Right cardiac atrium (tissue), 5 donors: ENCODE measurements around the gene C1QTNF12. TPM values are rescaled to one million over a fixed set of nuclear protein-coding genes. Genes with fewer than 3 reads are reported as not detected.
A peak's percentile ranks its signal among the peaks of the same experiment; 100 is the strongest.

Source experiments
- ATAC-seq, 2 donors: fragments of 200-7000 bp; cut with Tn5 transposase; one replicate each; pipeline versions ENCODE4 v1.8.0 to v1.9.1; 2020; ENCODE audit warnings: moderate library complexity in 2 of 2, mild to moderate bottlenecking in 1 of 2
- DNase-seq, 3 donors: peaks; one replicate each; pipeline ENCODE4 v3.0.0-alpha.2; 2020
- H3K27ac ChIP-seq: one replicate; pipeline ENCODE4 v1.5.1; 2013; ENCODE audit warnings: mild to moderate bottlenecking, low read length, control low read depth, moderate library complexity
- H3K27me3 ChIP-seq: one replicate; pipeline ENCODE4 v1.6.1; 2013; ENCODE audit not compliant: control insufficient read depth, insufficient read depth
- H3K4me1 ChIP-seq: one replicate; pipeline ENCODE4 v1.6.1; 2013; ENCODE audit warnings: low read length; ENCODE audit not compliant: control insufficient read depth, insufficient read depth
- H3K4me3 ChIP-seq: one replicate; pipeline ENCODE4 v1.5.1; 2013; ENCODE audit warnings: low read length, control low read depth
- H3K9me3 ChIP-seq: one replicate; pipeline ENCODE4 v1.6.1; 2013; ENCODE audit warnings: low read length; ENCODE audit not compliant: control insufficient read depth
- WGBS: extraction: QIAGEN DNeasy Blood & Tissue Kit; methylation state at CpG from one replicate; pipeline ENCODE4 v1.1.7; 2013; 5-methylcytosine and 5-hydroxymethylcytosine counted together
- intact Hi-C, 4 donors: fragments of 100-400 bp; cut with DNase I; formaldehyde crosslinking; loops; one replicate each; pipeline versions ENCODE4 v1.11.0 to v1.14.0; 2022 to 2023
- polyA plus RNA-seq: library from polyadenylated mRNA; stranded (reverse); fragments of 200-250 nt; gene quantifications from one replicate; pipeline ENCODE4 v1.2.3, GENCODE V29; 2013
- total RNA-seq, 4 donors: library from RNA; stranded (reverse); fragmentation: NEBNext Ultra II Directional; extraction: Animal tissue kit (Norgen Biotek cat#: 25700); gene quantifications; one replicate each; pipeline ENCODE4 v1.2.1, GENCODE V29; 2021
- donor health status: healthy with polysubstance abuse.
- donor health status: DM: no; HTN: yes; CAD: no.
- donor health status: DM: no; HTN: no; CAD: no.
- donor health status: DM: no; HTN: yes; CAD: no; lungs with severe emphysema.
- donor health status: DM: yes; HTN: yes; CAD: no.

Gene C1QTNF12
- total and polyA plus RNA-seq, 5 donors = 0.36 to 2.4 (median 1.0) TPM; not detected in 1

GRCh38 chr1:1280782-1281481, 34.4 kb upstream of the C1QTNF12 start:
- Histone ChIP-seq H3K4me1 (no peaks in the 10 kb centered on the region), H3K27ac (no peak overlapping the region), H3K27me3 (no peaks in the 10 kb centered on the region), H3K4me3 (no peak overlapping the region), H3K9me3 (no peaks in the 10 kb centered on the region)
- 90% methylated on average over 21 of the region's 21 CpGs for WGBS
- intact Hi-C loops = no loop called here
- peak in 1 of 2 donors; percentile 7 for ATAC-seq
- DNase-seq = peak in 2 of 3 donors; percentile 42 to 50

GRCh38 chr1:1279028-1279427, 32.5 kb upstream of the C1QTNF12 start:
- H3K27me3 ChIP-seq = no peaks in the 10 kb centered on the region
- H3K9me3 ChIP-seq = no peaks in the 10 kb centered on the region
- H3K27ac ChIP-seq = no peak overlapping the region
- H3K4me3 ChIP-seq = no peak overlapping the region
- H3K4me1 ChIP-seq = peaks cover 3% of the 10 kb centered on the region
- ATAC-seq = no peak
- DNase-seq = peak in 1 of 3 donors; percentile 39
- WGBS = 93% methylated on average over 16 of the region's 17 CpGs
- intact Hi-C loops = no loop called here

DNA sequence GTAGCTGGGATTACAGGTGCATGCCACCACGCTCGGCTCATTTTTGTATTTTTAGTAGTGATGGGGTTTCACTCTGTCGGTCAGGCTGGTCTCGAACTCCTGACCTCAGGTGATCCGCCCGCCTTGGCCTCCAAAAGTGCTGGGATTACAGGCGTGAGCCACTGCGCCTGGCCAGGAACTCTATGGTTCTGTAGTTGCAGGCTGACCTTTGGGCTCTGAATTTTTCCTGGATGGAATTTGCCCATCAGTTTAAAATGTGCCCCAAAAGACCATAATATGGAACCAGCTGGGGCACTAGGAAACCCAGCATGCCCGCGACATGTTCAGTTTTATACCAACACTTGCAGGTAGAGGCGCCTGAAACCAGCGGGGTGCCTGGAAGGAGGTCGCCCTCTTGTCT, 32.1 kb upstream of the C1QTNF12 start:
- Histone ChIP-seq H3K4me3 (no peak overlapping the region), H3K9me3 (no peaks in the 10 kb centered on the region), H3K27me3 (no peaks in the 10 kb centered on the region), H3K27ac (no peak overlapping the region), H3K4me1 (peaks cover 3% of the 10 kb centered on the region)
- intact Hi-C loops = no loop called here
- ATAC-seq (no peak), DNase-seq (no peak)
- WGBS = 94% methylated on average over 13 of the region's 13 CpGs

DNA sequence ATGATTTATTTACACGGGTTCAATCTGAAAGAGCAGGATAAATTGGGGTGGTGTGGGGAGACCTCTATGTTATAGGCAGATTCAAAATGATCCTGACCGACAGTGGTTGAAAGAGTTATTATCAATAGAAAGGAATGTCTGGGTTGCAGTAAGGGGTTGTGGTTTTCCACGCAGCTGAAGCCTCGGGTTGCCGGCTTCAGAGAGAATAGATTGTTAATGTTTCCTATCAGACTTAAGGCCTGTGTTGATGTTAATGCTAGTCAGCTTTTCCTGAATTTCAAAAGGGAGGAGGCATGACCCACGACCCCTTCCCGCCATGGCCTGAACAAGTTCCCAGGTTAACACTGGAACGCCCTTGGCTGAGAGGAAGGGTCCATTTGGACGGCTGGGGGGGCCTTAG, 29.3 kb upstream of the C1QTNF12 start:
- DNase-seq = no peak
- ATAC-seq = no peak
- WGBS = 76% methylated on average over 9 of the region's 9 CpGs
- Histone ChIP-seq H3K4me3 (no peak overlapping the region), H3K27me3 (no peaks in the 10 kb centered on the region), H3K4me1 (peaks cover 11% of the 10 kb centered on the region), H3K27ac (no peak overlapping the region), H3K9me3 (no peaks in the 10 kb centered on the region)
- intact Hi-C loops = no loop called here

GRCh38 chr1:1274931-1275431, 28.5 kb upstream of the C1QTNF12 start:
- DNase-seq = peak in 1 of 3 donors; percentile 49
- H3K27ac ChIP-seq = no peak overlapping the region
- intact Hi-C loops = no loop called here

DNA sequence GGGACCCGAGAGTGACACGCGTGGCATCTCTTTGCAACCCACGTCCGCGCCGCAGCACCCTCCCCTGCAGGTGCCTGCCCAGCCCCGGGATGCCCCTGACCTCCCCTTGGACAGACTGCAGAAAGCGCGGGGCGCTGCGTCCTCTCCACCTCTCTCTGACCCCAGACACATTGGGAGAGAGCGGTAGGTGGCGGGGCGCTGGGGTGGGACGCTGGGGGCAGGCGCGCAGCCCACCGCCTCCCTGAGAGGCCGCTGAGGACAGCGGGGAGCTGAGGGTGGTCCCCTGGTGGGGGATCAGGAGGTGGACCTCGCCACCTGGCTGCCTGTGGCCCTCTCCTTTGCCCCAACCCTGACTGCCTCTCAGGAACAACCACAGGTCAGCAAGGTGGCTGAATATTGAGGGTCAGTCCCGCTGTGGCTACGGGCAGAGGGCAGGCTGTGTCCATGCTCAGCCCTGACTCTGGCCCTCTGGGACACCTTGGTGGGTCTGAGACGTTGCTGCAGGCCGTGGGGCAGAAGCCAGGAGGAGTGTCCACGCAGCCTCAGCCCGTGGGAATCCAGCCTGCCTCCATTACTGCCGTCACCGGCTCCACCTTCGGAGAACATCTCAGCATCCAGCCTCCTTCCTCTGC, 27.9 kb upstream of the C1QTNF12 start:
- ATAC-seq = peak in 1 of 2 donors; percentile 49
- intact Hi-C loops = no loop called here
- no peaks in the 10 kb centered on the region for H3K9me3 ChIP-seq
- no peak overlapping the region for H3K27ac ChIP-seq
- peak in 1 of 3 donors; percentile 54 for DNase-seq
- no peaks in the 10 kb centered on the region for H3K27me3 ChIP-seq
- 18% methylated on average over 31 of the region's 31 CpGs for WGBS
- H3K4me3 ChIP-seq = peak overlapping the region; percentile 80
- H3K4me1 ChIP-seq = peaks cover 19% of the 10 kb centered on the region

More at GRCh38 chr1:1274931-1275431, 28.5 kb upstream of the C1QTNF12 start:
- peak in 1 of 2 donors; percentile 0 for ATAC-seq
- 89% methylated on average over 15 of the region's 15 CpGs for WGBS
- Histone ChIP-seq H3K9me3 (no peaks in the 10 kb centered on the region), H3K4me1 (peaks cover 19% of the 10 kb centered on the region), H3K4me3 (no peak overlapping the region), H3K27me3 (no peaks in the 10 kb centered on the region)

DNA sequence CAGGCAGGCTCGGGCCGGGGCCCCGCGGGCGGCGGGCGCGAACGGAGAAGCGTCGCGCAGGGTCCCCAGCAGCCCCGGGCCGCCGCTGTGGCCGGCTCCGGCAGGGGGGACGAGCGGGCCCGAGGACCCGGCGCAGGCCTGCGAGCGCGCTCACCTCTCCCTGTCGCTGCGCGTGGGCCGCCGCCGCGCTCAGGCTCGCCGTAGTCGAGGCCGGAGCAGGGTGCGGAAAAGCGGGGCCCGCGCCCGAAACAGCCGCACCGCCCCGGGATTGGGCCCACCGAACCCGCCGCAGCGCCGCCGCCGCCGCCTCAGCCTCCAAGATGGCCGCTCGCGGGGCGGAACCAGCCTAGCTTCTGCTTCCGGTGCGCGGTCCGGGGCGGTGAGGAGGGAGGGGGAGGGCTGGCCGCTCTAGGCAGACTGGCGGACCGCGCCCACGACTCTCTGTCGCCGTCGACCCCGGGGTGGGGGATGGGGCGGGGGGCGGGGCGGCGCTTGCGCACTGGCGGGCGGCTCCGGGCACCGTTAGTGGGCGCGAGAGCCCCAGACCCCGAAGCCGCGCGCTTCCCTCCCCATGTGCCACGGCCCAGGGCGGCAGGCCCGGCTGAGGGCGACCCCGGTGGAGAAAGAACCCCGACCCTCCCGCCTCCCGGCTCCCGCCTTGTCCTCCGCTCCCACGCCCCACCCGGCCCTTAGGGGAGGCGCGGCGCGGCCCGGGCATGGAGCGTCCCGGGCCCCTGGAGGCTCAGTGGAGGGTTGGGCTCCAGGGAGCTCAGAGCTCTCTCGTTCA, 27.2 kb upstream of the C1QTNF12 start, which contains the start of gene UBE2J2:
TSS of gene UBE2J2 (minus strand) at position 343 of the 787 bp plus-strand sequence. CDS start 5,862 bp downstream, outside the sequence.
- peak within 1 kb of the TSS; percentile 80 for H3K4me3 ChIP-seq
- ATAC-seq = peak; percentile 97
- intact Hi-C loops = no loop called here
- peak within 1 kb of the TSS; percentile 76 for H3K27ac ChIP-seq
- no peaks in the 10 kb centered on the region for H3K27me3 ChIP-seq
- no peaks in the 10 kb centered on the region for H3K9me3 ChIP-seq
- WGBS = 1% methylated on average over 105 of the region's 105 CpGs
- peak; percentile 96 to 98 (median 98) for DNase-seq
- H3K4me1 ChIP-seq = peaks cover 19% of the 10 kb centered on the region

DNA sequence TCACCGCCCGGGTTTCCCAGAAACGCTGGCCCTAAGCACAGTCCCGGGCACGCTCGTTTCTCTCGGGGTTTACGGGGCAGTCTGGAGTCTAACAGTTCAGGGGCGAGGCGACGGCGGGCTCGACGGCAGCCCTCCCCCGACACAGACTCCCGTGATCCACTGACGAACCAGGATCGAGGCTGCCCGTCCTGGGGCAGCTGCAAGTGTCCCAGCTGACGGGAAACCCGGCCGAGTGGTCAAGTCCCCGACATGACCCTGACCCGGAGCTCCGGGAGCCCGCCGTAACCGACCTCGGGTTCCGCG, 26.6 kb upstream of the C1QTNF12 start:
- Histone ChIP-seq H3K9me3 (no peaks in the 10 kb centered on the region), H3K27ac (peak overlapping the region; percentile 76), H3K4me1 (peaks cover 19% of the 10 kb centered on the region), H3K27me3 (no peaks in the 10 kb centered on the region), H3K4me3 (peak overlapping the region; percentile 80)
- DNase-seq (peak in 1 of 3 donors; percentile 64), ATAC-seq (no peak)
- under 1% methylated on average over 31 of the region's 31 CpGs for WGBS
- intact Hi-C loops = no loop called here

DNA sequence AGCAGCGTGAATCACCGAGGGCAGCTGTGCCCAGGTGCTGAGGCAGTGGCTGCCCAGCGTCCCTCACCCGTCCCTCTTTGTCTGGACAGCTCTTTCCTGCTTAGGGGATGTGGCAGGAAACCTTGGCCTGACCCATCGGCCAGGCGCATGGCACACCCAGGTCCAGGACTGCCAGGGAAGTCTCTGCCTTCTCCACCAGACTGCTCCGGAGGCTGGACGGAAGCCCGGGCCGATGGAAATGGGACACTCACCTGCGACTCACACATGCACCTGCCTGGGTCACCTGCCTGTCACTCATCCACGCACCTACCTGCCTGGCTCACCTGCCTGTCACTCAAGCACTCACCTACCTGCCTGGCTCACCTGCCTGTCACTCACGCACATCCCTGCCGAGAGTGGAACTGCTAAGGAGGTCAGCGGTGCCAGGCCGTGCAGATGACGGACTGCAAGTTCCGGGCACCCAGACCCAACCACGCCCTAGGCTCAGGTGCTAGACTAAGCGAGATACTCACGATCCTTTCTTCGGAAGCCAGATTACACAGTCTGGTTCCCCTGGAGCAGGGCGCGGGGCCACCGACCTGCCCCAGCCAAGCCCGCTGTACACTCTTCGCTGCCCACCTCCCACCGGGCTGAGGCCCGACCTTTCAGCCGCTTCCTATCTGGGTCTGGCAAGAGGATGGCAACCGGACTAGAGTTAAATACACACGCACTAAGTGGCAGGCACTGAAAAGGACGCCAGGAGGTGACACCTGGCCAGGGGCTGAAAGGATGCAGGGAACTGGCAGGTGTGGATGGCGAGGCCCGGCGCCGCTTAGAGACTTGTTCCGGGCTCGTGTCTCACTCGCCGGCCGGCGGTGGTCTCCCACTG, 26.1 kb upstream of the C1QTNF12 start:
- H3K4me1 ChIP-seq = peaks cover 19% of the 10 kb centered on the region
- H3K27me3 ChIP-seq = no peaks in the 10 kb centered on the region
- H3K4me3 ChIP-seq = peak overlapping the region; percentile 80
- H3K9me3 ChIP-seq = no peaks in the 10 kb centered on the region
- H3K27ac ChIP-seq = peak overlapping the region; percentile 76
- ATAC-seq = no peak
- intact Hi-C loops = no loop called here
- 33% methylated on average over 43 of the region's 43 CpGs for WGBS
- DNase-seq = peak in 1 of 3 donors; percentile 50

DNA sequence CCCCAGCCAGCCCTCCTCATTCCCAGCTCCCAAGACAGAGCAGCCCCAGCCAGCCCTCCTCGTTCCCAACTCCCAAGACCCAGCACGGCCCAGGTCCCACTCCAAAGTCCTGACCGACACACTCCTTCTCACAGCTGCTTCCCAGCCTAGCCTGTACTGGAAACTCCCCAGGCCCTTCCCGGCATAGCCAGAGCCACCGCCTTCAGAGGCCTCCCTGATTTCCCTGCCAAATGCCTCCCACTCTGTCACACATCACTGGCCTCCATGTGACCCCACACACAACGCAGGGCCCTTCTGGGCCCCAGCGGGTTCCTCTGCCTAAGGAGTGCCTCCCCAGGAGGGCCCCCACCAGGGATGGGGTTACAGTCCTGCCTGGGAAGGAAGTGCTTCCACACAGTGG, 24.3 kb upstream of the C1QTNF12 start:
- Histone ChIP-seq H3K27me3 (no peaks in the 10 kb centered on the region), H3K27ac (no peak overlapping the region), H3K9me3 (no peaks in the 10 kb centered on the region), H3K4me3 (no peak overlapping the region), H3K4me1 (peaks cover 19% of the 10 kb centered on the region)
- DNase-seq = peak in 2 of 3 donors; percentile 64 to 69
- ATAC-seq = peak in 1 of 2 donors; percentile 4
- 48% methylated on average over 7 of the region's 7 CpGs for WGBS
- intact Hi-C loops = no loop called here
